HG02678 (cell line): ENCODE results near the gene HCRTR1.

Experiments
- ATAC-seq: cut with Tn5 transposase; IDR thresholded peaks from one replicate; pipeline ENCODE4 v1.9.1; 2021; ENCODE audit warnings: mild to moderate bottlenecking, moderate library complexity; ENCODE audit not compliant: unreplicated experiment

The HCRTR1 gene

DNA sequence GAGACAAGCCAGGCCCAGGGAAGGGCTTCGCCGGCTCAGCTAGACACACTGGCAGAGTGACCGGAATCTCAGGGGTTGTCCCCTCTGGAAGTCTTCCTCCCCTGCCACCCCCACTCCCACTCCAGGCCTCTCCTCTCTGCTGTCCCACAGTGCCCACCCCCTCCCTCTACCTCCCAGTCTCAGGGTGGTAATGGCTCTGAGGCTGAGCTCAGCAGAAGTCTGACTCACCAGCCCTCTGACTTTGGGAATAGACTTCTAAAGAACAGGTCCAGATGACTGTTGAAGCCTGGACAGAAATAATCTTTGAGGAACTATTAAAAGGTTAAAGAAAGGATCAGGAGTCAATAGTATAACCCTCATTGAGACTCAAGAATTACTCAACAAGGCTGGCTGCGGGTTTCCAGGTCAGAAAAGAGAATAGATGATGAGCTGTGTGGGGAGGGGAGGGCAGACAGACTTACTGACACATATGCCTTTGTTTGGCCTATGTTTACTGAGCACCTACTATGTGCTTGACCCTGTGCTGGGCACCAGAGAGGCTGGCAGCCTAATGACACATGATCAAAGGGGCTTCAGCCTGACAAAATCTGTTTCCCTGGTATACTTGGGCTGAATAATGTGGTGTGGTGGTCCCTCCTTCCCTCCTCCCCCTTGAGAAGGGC is 8.2 kb downstream of the HCRTR1 start:
- no peak for ATAC-seq

- ATAC-seq, result no peak
Measured at GRCh38 chr1:31626223-31627207, 9.0 kb downstream of the HCRTR1 start.

- no peak for ATAC-seq
Measured at GRCh38 chr1:31627301-31627929, 9.9 kb downstream of the HCRTR1 start.

DNA sequence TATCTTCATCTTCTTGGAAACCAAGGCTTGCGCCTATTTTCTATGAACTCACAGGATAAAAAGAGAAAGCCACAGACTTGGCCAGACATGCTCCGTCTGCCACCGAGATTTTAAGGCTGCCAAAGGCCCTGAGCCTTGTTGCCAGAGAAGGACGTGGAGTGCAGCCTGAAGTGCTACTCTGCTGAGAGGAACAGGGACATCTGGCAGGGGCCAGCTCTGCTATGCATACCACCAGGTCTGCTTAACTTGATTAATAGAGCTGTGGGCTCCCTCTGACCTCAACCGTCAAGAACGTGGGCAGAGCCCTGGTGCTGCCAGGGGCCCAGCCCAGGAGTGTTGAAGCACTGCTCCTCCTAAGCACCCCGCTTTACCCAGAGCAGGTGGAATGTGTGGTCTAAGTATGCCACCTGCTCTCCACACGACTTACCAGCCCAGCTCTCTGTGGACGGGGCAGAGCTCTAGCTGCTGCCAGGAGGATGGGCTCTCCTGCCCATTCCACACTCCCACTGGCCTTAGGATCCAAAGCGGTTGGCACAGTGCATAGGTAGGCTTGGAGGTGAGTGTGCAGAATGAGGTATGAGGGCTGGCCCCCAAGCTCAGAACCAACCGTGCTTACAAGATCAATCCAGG is 10.6 kb downstream of the HCRTR1 start:
- no peak for ATAC-seq

DNA sequence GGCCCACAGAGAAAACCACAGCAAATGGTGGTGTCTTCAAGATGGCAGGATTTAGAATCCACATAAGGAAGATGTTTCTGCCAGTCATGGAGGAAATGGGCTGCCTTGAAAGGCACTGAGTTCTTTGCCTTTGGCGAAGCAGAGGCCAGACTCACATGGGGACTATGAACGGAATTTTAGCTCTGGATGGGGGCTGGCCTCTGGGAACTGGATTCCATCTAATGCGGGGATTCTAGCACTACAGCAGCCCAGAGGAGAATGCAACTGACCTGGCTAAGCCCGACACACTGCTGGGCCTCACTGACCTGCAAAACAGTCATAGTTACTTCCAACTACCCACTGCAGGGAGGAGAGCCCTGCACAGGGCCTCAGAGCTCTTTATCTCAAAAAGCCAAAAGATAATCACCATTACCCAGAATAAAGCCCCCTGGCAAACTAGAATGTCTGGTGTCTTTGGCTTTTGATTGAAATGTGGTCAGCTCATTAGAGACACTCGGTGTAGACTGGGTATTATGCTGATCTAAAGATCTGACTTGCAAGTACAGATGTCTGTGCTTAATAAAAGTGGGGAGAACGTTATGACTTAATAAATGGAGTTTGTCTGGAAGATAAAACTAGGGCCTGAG is 11.6 kb downstream of the HCRTR1 start:
- no peak for ATAC-seq

GRCh38 chr1:31632649-31633048 is 15.2 kb downstream of the HCRTR1 start:
- no peak for ATAC-seq

GRCh38 chr1:31633117-31633516 is 15.6 kb downstream of the HCRTR1 start:
- no peak for ATAC-seq

DNA sequence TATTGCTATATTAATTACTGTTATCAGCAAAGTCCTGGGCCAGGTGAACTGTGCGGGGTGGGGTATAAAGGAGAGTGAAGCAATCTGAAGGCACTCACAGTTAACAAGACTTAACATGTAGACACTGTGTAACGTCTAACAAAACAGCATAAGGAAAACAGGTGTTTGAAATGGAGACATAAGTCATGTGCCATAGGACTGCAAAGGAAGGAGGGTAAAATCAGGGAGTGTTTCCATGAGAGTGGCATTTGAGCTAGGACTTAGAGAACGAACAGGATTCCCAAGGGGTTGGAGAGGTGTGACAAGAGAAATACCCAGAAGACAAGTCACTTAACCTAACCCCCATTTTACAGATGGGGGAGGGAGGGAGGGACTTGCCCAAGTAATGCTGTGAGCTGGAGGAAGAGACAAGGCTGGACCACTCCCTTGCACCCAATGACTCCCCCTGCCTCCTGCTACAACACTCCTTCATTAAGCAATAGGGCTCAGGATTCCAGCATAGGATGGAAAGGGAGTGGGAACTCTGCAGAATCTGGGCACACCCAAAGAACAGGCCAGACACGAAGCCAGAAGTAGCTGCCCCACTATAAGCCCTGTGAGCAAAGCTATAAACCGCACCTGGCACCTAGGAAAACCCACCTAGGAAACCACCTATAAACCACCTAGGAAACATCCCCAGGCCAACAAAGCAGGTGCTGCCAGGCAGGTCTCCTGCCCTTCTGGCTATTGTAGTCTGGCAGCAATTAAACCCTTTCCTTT is 20.6 kb downstream of the HCRTR1 start:
- no peak for ATAC-seq

GRCh38 chr1:31639543-31639942 is 22.1 kb downstream of the HCRTR1 start:
- ATAC-seq, result no peak

- ATAC-seq, result no peak
Measured at GRCh38 chr1:31640179-31640578, 22.7 kb downstream of the HCRTR1 start.

- no peak for ATAC-seq
Measured at GRCh38 chr1:31640964-31641363, 23.5 kb downstream of the HCRTR1 start.

DNA sequence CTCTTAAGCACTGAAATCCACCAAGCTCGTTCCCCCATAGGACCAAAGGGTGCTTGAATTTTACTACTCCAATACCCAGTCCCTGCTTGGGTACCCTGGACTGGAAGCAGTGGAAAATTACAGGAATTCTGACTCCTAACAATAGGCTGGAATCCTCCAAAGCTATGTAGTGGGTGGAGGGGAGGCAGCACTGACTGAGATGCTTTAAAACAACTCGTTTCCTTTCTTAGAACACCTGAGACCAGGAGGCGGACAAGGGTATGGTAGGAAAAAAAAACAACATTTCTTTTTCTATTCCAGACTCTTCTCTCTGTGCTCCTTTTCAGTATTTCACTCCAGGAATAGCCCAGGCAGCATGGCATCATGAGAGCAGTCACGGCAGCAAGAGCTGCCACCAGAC is 24.9 kb downstream of the HCRTR1 start:
- no peak for ATAC-seq

- ATAC-seq, result no peak
Measured at GRCh38 chr1:31642897-31643296, 25.4 kb downstream of the HCRTR1 start.

- ATAC-seq, result no peak
Measured at GRCh38 chr1:31643976-31644559, 26.6 kb downstream of the HCRTR1 start.

DNA sequence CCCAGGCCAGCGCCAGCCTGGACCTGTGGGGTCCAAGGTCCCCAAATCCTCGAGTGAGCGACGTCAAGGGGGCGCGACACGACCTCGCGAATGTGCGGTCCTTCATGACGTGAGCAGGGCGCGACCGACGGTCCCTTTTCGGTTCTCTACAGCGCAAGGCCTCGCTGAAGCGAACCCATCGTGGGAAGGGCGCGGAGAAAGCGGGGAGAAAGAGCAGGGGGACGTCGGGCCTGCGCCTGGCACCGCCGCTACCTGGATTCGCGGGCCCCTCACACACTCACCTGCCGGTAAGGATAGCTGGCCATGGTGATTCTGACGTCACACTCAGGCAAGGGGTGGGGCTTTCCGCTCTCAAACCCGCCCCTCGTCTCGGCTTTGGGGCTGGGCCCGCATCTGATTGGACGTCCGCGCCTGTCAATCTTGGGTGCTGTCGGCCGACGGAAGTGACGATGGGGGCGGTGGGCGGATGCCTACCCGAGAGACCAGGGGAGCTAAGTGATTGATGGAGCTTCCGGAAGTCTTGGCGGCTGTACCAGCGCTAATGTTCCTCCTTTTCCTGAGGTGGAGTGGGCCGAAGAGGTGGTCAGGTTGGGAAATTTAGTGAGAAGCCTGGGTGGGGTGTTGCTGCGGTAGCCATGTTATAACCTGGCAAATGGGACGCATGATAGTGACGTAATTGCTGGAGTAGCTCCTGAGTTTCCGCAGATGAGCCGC is 27.2 kb downstream of the HCRTR1 start, which contains the start of gene PEF1:
Gene PEF1 (minus strand): TSS at position 317 of the 714 bp plus-strand sequence. CDS start 12 bp downstream, at position 305.
- ATAC-seq, result peak; percentile 95

DNA sequence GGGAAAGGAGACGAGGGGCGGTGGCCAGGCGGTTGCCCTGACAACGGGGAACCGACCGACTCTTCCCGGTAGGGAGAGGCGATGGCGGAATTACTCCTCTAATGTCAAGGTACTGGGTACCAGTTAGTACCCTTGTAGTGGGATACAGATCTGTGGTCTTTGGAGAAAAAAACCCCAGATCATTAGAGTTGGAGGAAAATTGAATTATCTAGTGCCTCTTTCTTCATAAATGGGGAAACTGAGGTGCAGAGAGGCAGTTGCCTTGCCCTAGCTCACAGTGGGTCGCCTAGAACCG is 27.7 kb downstream of the HCRTR1 start:
- ATAC-seq, result no peak

GRCh38 chr1:31646259-31646960 is 28.9 kb downstream of the HCRTR1 start:
- ATAC-seq, result no peak

DNA sequence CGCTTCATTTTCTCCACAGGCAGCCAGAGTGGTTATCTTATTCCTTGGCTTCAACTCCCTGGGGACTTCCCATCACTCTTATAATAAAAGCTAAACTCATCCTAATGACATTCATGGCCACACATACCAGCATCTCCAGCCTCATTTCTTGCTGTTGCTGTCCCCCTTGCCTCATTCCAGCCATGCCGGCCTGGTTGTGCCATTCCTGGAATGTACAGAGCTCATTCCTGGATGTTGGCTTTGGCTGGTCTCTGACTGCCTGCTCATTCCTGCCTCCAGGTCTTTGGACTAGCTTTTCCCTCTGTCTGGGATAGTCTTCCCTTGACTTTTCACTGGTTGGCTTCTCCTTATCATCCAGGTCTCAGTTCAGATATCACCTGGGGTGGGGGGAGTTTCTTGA is 29.6 kb downstream of the HCRTR1 start:
- ATAC-seq, result no peak
